Stimulated activated CD8-positive, alpha-beta memory T cell treated with anti-CD3 and anti-CD28 coated beads, Interleukin-15, amount 100 ng/mL, for 48 hours (primary cell): ENCODE measurements around the gene L2HGDH.

Experiments
- DNase-seq, 2 donors: peaks; one replicate each; pipeline ENCODE4 v3.0.0-alpha.2; 2020; ENCODE audit warnings: low read depth in 2 of 2

The L2HGDH gene

DNA sequence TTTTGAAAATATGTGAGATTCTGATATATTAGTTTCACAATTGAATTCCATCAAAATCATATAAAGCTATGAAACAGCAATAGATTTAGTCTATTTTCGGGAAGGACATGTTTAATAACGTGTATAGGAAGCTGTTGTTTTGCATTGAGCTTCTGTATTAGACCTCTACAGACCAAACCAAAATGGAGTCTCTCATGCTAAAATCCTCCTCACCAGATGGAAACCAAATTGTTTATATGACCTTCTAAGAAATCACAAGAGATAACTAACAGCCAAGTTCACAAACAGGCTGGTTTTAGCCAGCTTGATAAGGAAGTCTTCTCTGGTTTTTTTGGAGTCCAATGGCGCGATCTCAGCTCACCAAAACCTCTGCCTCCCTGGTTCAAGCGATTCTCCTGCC is 23.9 kb downstream of the L2HGDH start:
- no peak for DNase-seq

DNA sequence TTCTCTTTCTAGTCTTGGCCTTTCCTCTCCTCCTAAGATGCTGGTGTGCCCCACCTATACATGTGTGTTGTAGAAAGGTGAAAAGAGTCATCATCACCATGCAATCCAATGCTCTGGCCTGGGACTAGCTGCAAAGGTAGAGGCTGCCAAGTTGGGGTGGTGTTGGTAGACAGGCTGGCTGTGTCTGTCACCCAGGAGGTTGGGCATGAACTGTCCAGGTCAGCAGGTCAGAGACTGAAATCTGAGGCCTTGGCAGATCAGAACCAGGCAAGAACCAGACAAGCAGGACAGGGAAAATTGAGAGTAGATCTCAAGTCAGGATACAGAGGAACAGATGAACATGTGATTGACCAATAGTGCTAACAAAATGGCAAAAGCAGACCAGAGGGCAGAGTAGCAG is 26.2 kb downstream of the L2HGDH start:
- DNase-seq: no peak

DNA sequence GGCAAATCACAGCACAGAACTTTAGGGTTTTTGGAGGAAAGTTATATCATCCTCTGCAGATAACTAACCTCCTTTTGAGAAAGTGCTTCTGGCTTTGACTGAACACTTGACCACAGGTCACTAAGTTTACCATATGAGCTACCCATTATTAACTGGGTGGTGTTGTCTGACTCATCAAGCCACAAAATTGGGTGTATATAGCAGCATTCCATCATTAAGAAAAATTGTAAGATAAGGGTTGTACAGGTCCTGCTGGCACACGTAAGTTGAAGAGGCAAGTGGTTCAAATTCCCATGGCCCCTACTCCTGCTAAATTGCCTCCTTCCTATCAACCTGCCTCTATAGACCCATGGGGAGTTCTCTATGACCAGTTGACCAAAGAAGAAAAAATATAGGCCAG is 39.5 kb downstream of the L2HGDH start:
- DNase-seq: no peak

DNA sequence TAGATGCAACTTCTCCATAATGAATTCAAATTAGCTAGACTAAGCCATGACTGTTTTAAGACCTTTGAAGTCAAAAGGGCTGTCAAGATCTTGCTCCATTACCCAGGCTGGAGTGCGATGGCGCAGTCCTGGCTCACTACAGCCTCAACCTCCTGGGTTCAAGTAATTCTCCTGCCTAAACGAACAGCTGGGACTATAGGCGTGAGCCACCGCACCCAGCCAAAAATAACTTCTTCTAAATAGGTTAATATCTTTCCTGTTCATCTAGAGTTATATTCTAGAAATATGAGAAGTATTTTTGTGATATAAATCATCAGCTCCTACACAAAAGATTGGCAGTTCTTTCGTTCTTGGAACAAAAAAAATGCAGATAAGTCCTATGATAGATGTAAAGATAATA is 41.1 kb downstream of the L2HGDH start:
- no peak for DNase-seq

DNA sequence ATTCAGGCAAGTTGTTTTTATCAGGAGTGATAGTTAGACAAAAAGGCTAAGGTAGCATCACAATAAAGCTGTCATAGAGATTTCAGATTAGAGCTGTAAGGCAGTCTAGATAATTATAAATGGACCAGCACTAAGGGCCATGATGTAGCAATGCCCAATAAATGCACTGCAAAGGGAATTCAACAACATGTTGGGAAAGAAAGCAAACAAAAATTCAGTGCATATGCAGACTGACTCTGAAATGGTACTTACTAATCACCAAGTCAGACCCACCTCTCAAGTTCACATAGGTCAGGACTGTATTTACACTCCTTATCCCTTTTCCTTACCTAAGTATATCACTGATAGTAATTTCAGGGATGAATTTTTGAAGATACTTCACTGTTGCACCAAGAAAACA is 47.0 kb downstream of the L2HGDH start:
- DNase-seq: no peak

DNA sequence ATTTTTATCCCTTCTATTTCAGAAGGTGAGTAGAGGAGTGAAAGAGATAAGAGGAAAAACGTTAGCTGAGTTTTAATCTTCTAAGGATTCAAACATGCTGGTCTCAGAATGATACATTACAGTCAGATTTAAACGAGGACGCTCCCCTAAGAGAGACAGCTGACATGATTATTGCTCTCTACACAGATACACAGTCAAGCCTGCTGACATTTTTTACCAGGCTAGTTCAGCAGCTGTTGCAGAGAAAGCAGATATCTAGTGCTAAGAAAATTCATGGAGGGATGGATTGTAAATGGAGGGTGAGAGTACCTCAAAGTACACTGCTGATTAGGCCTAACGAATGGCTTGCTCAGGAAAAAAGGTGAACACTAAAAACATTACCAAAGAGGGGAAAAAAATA is 48.7 kb downstream of the L2HGDH start:
- no peak for DNase-seq

DNA sequence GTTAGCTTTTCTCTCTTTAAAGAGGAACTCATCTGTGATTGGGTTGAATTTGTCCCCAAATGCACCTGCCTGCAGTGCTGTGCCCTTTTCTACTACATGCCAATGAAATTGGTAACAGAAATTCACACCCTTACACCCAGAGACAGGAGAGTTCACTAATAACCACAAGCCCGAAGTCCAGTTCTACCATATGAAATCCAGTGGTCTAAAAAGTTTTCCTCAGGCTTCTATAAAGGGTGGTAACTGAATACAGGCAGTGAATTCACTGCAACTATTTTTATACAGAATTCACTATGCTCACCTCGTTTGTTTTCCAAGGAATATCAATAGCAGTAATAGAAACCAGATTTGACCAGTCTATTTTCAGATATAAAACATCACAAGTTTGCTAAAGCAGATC is 49.2 kb downstream of the L2HGDH start:
- DNase-seq: no peak

DNA sequence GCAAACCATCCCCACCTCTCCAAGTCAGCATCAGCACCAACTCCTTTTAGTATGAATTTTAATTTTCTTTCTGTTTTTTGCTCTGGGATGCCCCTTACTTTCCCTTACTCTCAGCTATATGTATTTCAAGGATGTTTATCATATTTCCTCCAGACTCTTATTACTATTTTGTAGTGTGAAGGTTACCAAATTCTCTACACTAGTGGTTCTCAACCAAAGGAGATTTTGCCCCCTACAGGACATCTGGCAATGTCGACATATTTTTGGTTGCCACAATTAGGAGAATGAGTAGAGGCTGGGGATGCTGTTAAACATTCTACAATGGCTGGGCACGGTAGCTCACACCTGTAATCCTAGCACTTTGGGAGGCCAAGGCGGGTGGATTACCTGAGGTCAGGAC is 51.5 kb downstream of the L2HGDH start:
- no peak for DNase-seq

DNA sequence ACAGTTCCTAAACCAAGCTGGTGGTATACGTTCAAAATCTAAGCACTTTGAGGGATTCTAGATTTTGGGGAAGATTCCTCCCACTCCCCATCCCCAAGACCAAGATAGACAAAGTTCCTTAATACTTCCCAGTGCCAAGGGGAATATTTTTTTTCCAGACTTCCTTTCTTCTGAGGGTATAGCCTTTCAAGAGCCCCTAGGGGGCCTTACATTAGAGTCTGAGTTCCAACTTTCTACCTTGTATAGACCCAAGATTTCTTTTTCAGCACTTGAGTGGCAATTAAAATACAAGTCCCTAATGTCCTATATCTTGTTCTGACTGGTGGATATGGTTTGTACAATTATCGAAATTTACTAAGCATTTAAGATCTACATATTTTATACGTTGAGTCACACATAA is 52.0 kb downstream of the L2HGDH start:
- DNase-seq: no peak

DNA sequence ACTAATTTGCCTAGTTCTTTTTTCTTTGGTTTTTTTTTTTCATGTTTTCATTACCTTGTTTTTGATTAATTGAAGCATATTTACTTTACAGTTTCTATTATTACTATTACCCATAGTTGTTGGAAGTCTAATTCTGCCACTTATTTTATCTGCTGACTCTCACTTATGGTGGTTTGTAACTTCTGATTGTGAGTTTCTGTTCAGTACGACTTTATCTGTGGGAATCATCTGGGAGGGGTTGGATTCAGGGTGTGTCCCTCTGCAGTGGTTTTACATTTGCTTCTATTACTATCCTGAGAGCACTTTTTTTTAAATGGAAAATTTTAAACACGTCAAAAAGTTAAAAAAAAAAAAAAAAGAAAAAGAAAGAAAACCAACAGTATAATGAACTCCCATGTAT is 54.3 kb downstream of the L2HGDH start:
- no peak for DNase-seq

DNA sequence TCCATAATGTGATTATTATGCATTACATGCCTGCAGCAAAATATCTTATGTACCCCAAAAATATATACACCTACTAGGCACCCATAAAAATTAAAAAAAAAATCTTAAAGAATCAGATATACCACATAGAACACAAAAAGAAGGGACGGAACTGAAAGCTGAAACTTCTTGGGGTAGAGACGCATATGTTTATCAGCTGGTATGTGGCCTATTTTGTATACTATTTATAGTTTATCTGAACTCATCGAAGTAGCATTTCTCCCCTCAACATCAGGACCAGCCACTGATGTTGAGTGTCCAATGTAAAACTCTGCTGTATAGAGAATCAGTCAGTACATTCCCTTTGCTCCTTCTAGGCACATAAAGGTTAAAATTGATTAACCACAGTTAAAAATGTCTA is 57.8 kb downstream of the L2HGDH start:
- DNase-seq: no peak

DNA sequence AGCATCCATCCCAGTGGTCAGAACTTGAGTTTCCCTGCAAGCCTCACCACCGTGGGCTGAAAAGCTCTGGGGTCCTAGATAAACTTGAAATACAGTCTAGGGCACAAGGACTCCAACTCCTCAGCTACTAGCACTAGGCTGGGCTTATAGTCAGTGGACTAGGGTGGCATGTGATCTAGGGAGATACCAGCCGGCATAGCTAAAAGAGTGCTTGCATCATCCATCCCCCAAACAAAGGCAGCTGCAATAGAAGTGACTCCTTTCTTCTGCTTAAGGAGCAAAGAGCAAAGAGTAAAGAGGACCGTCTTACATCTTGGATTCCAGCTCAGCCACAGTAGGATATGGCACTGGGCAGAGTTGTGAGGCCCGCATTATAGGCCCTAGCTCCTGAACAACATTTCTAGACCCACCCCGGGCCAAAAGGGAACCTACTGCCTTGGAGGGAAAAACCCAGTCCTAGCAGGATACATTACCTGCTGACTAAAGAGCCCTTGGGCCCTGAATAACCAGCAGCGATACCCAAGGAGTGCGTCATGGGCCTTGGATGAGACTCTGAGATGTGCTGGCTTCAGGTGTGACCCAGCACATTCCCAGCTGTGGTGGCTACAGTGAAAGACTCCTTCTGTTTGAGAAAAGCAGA is 62.8 kb downstream of the L2HGDH start:
- no peak for DNase-seq

DNA sequence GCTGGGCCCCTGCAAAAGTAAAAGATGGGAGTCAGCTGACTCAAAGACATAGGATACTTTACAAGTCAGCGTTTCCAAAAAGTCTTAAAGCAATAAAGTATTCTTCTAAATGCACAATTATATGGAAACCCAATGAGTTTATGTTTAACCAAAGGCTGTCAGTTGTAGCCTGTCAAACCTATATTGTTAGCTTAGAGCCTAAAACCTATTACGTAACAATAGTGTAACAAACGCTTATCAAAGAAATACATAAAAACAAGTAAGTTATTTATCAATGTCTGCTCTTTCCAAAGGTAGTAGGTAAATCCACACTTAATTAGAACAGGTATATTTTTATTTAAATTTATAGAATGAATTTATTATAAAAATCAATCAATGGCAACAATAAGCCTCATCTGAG is 64.8 kb downstream of the L2HGDH start:
- DNase-seq: no peak

DNA sequence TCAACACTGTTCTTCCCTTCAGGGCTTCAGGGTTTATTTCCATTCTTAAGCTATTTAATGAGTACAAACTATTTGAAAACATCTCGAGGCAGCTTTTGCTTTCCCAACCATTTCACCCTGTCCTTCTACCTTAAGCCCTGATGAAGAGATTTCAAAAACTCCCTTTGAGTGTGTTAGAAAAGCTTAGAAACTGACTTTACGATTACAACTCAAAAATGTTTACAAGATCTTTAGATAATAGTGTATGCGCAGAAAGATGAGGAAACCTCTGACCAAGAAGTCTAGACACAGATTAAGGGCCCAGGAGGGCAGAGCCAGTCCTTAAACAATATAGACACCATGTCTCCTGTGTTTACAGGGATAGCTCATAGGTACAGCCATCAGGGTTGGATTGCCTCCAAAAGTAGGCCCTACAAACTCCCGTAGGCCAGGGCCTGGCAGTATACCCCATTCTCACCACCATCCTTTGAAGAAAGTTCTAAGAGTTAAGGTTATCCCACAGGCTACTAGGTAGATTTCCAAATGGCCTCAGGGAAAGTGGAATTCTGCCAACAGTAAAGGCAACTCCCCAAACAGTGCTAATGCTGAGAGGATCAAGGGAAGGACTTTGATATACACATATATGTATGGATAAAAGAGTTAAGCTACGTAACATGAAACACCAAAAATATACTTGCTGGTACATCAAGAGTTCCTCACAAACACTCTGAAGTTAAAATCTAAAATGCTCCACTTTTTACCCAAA is 69.3 kb downstream of the L2HGDH start:
- no peak for DNase-seq

DNA sequence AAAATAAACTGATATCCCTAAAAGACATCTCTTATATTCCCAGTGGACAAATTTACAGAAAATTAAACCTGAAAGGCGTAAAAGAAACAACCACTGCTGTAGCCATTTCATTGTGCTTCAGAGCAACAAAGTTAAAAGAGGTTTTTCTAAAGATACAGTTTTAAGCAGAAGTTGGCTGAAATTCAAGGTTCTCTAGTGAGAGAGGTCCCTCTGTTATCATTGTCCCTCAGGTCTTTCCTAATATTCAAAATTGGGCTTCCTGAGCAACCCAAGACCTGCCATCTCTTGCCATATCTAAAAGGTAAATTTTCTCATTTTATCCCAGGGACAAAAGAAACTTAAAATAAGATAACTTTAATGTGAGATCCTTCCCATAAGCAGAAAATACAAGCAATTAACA is 69.9 kb downstream of the L2HGDH start:
- DNase-seq: no peak

DNA sequence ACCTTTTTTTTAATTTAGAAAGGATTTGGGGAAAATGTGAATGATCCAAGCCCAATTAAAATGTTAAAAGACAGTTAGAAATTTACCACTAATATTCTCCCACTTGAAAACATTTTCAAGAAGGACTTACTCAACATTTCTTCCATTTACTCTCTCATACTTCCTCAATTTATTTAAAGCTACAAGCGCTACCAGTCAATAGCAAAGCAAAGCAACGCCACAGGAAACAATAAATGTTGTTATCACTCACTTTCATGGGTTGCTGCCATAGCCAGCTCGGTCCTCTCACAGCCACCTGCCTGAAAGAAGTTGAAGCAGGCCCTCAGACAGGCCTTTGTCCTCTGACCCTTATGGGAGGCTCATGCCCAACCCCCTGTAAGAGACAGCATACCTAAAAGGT is 74.6 kb downstream of the L2HGDH start:
- DNase-seq: no peak

DNA sequence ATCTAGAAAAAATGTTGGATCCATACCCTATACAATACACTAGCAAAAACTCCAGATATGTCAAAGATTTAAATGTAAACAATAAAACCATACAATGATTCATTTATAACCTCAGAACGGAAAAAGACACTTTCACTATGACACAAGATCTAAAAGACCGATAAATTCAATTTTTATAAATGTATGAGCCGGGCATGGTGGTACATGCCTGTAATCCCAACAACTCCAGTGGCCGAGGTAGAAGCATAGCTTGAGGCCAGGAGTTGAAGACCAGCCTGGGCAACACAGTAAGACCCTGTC is 78.1 kb downstream of the L2HGDH start:
- DNase-seq: no peak

DNA sequence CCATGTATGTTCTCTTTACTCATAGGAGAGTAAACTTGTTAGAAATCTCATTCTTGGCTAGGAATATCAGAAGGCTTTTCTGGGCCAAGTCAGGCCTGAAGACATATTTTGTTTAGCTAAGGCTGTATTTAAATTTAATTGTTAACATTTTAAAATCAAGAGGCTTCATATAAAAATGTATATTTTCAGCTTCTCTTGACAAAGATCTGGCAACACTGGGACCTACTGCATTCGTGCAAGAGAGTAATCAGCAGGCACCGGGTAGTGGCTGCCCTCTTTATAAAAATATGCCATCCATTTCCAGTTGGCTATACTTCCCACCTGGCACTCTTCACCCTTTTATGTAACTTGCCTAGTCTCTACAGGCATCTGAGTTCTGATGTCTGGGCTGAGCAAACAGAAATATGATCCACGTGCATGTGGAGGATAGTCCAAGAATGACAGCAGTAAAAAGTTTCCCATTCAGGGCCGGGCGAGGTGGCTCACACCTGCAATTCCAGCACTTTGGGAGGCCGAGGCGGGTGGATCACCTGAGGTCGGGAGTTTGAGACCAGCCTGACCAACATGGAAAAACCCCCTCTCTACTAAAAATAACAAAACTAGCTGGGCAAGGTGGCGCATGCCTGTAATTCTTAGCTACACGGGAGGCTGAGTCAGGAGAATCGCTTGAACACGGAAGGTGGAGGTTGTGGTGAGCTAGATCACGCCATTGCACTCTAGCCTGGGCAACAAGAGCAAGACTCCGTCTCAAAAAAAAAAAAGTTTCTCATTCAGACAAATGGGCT is 78.7 kb downstream of the L2HGDH start:
- no peak for DNase-seq

DNA sequence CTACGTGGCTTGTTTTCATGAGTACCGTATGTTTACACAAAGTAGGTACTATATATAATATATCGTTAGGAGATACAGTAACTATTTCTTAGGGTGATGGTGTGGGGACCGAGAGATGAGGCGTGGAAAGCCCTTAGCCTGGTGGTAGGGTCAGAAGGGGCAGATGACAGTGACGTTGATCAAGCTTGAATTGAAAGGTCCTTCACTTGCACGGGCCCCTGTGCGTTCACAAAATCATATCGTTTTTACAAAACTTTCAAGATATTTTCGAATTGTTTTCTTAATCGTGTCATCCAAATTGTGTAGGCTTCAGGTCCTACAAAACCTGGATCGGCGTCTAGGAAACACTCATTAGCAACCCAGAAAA is 79.8 kb downstream of the L2HGDH start:
- no peak for DNase-seq

DNA sequence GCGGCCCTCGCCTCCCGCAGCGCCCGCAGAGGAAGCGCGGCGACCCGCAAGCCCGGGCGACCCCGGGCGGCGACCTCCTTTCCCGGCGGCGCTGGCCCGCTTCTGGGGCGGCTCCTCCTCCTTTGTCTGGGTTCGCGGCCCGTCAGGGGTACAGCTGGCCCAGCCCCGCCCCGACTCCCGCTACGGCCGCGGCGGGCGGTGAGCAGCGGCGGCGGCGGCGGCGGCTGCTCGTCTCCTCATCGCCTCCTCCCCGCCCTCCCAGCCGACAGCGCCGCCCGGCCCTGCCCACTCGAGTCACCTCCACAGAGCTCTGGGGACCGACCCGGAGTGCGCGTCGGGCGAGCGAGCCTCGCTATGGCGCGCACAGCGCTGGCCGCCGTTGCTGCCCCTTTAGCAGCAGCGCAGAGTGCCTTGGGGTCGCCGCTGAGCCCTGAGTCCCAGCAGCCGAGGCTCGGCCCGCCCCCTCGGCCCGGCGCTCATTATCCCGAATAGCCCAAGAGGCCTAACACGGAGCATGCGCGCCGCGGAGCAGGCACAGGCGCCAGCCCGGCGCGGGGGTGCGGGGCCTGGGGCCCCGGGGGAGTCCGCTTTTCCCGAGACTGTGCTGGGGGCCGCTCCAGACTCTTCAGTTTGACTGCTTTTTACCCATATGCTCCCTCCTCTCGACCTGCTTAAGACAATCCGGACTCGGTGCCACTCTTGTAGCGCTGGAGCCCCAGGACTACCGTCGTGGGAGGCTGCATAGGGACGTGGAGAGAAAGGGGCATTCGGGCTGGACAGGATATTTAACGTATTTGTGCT is 80.4 kb downstream of the L2HGDH start, which contains the start of gene SOS2:
SOS2 (minus strand) TSS at position 104 of the 801 bp plus-strand sequence. CDS start 295 bp downstream, outside the sequence.
- peak; percentile 72 to 75 for DNase-seq

DNA sequence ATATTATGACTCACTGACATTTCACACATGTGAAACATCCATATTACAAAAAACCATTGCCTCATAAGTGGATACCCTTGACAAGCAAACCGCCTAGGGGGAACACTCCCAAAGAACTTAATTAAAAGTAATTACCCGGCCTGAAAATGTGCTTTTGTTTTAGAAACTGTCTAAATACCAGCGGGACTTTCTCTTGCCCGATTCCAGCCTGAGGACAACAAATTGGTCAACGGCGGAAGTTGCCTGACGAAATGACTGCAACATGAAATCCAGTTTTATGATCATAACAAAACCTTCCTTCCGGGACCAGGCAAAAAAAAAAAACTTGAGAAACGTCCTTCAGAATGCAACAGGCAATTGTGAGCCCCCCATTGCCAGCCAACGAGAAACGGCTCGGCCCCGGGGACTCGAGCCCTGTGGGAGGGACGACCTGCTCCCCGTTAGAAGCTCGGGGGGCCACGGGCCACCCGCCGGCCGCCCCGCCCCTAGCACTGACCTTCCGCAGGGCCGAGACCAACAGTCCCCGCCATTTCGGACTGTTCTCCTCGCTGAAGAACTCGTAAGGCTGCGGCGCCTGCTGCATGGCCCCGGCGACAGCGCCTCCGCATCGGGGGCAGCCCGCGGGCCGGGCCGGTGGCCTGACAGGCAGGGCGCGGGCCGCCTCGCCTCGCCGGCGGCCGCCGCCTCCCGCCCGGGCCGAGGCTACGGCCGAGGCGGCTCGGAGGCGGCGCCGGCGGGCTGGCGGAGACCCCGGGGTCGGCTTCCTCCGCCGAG is 81.1 kb downstream of the L2HGDH start:
- DNase-seq: peak in 1 of 2 donors; percentile 6

DNA sequence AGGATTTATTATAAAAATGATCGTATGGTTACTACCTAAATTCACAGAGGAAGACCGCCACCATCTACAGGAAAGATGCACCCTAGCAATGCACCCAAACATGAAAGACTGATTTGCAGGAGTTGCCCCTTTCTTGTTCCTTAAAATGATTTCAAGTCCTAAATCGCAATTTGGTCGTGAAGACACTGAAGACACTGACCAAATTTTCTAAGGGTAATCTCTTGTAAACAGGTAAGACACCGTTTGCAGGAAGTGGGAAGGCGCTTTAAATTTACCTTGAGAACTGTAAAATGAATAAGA is 81.7 kb downstream of the L2HGDH start:
- no peak for DNase-seq
